ENCODE results near the gene KPNB1.

Gene KPNB1

GRCh38 chr17:47712330-47713023, 62.8 kb downstream of the KPNB1 start:
- peaks cover 37% of the 10 kb centered on the region for H3K36me3 Mint-ChIP-seq (ENCODE audit: low read depth)
- intact Hi-C loops (cut with micrococcal nuclease): no loop called here
- no peak overlapping the region for H3K4me3 Mint-ChIP-seq
- H3K27me3 Mint-ChIP-seq: peaks cover 41% of the 10 kb centered on the region
- no peak overlapping the region for H3K27ac Mint-ChIP-seq
- no peaks in the 10 kb centered on the region for H3K9me3 Mint-ChIP-seq
- H3K4me1 Mint-ChIP-seq (ENCODE audit: low read depth): peaks cover 11% of the 10 kb centered on the region

GRCh38 chr17:47713980-47714700, 64.4 kb downstream of the KPNB1 start:
- no peak overlapping the region for H3K27ac Mint-ChIP-seq
- H3K4me1 Mint-ChIP-seq (ENCODE audit: low read depth): peaks cover 14% of the 10 kb centered on the region
- H3K4me3 Mint-ChIP-seq: no peak overlapping the region
- intact Hi-C loops (cut with micrococcal nuclease): no loop called here
- peaks cover 57% of the 10 kb centered on the region for H3K27me3 Mint-ChIP-seq
- no peaks in the 10 kb centered on the region for H3K9me3 Mint-ChIP-seq
- H3K36me3 Mint-ChIP-seq (ENCODE audit: low read depth): peaks cover 29% of the 10 kb centered on the region

DNA sequence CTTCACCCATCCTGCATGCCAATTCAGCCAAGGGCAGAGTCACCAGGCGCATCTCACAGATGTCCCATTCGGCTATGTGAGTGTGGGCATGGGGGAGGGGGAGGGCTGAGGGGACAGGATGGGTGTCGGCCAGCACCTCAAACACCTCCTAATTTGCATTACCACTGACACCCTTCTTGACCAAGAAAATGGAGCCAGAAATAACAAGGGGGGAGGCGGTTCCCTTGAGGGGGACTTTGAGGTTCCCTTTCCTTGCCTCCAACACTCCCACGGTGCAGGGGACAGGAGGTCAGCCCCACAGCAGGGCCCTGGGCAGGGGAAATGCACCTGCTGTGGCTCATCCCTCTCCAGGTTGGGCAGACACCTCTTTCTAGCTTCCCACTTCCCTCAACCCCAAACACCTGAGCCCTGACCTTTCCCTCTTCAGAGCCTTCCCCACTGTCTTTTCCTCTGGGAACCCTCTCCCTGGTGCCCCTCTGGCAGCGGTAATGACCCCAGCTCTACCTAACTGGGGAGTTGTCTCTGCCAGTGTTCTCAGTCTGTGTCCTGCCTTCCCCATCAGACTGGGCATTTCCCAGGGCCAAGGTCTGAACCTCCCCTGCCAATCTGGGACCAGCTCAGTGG, 65.2 kb downstream of the KPNB1 start:
- Mint-ChIP-seq H3K4me1 (ENCODE audit: low read depth) (peaks cover 20% of the 10 kb centered on the region), H3K4me3 (no peak overlapping the region), H3K27ac (no peak overlapping the region), H3K9me3 (no peaks in the 10 kb centered on the region), H3K27me3 (peaks cover 65% of the 10 kb centered on the region), H3K36me3 (ENCODE audit: low read depth) (peaks cover 21% of the 10 kb centered on the region)
- intact Hi-C loops (cut with micrococcal nuclease): no loop called here

- Mint-ChIP-seq H3K36me3 (ENCODE audit: low read depth) (peaks cover 12% of the 10 kb centered on the region), H3K27ac (no peak overlapping the region), H3K4me3 (no peak overlapping the region), H3K27me3 (peaks cover 73% of the 10 kb centered on the region), H3K9me3 (no peaks in the 10 kb centered on the region), H3K4me1 (ENCODE audit: low read depth) (peaks cover 28% of the 10 kb centered on the region)
- intact Hi-C loops (cut with micrococcal nuclease): no loop called here
Observed at GRCh38 chr17:47715669-47716325, 66.1 kb downstream of the KPNB1 start.

- Mint-ChIP-seq H3K4me1 (ENCODE audit: low read depth) (peaks cover 33% of the 10 kb centered on the region), H3K27ac (no peak overlapping the region), H3K9me3 (no peaks in the 10 kb centered on the region), H3K4me3 (no peak overlapping the region), H3K36me3 (ENCODE audit: low read depth) (peaks cover 6% of the 10 kb centered on the region), H3K27me3 (peaks cover 78% of the 10 kb centered on the region)
- intact Hi-C loops (cut with micrococcal nuclease): no loop called here
Observed at GRCh38 chr17:47716375-47716774, 66.7 kb downstream of the KPNB1 start.

GRCh38 chr17:47717261-47717697, 67.6 kb downstream of the KPNB1 start:
- peaks cover 30% of the 10 kb centered on the region for H3K4me1 Mint-ChIP-seq (ENCODE audit: low read depth)
- no peak overlapping the region for H3K4me3 Mint-ChIP-seq
- no peak overlapping the region for H3K27ac Mint-ChIP-seq
- H3K9me3 Mint-ChIP-seq: no peaks in the 10 kb centered on the region
- H3K36me3 Mint-ChIP-seq (ENCODE audit: low read depth): no peaks in the 10 kb centered on the region
- H3K27me3 Mint-ChIP-seq: peaks cover 87% of the 10 kb centered on the region
- intact Hi-C loops (cut with micrococcal nuclease): no loop called here

GRCh38 chr17:47717979-47718621, 68.4 kb downstream of the KPNB1 start:
- H3K27ac Mint-ChIP-seq: no peak overlapping the region
- intact Hi-C loops (cut with micrococcal nuclease): no loop called here
- H3K27me3 Mint-ChIP-seq: peaks cover 87% of the 10 kb centered on the region
- no peak overlapping the region for H3K4me3 Mint-ChIP-seq
- H3K9me3 Mint-ChIP-seq: no peaks in the 10 kb centered on the region
- H3K36me3 Mint-ChIP-seq (ENCODE audit: low read depth): no peaks in the 10 kb centered on the region
- peaks cover 30% of the 10 kb centered on the region for H3K4me1 Mint-ChIP-seq (ENCODE audit: low read depth)

GRCh38 chr17:47718634-47719405, 69.1 kb downstream of the KPNB1 start:
- no peak overlapping the region for H3K4me3 Mint-ChIP-seq
- peaks cover 30% of the 10 kb centered on the region for H3K4me1 Mint-ChIP-seq (ENCODE audit: low read depth)
- no peaks in the 10 kb centered on the region for H3K9me3 Mint-ChIP-seq
- peaks cover 86% of the 10 kb centered on the region for H3K27me3 Mint-ChIP-seq
- no peaks in the 10 kb centered on the region for H3K36me3 Mint-ChIP-seq (ENCODE audit: low read depth)
- no peak overlapping the region for H3K27ac Mint-ChIP-seq
- intact Hi-C loops (cut with micrococcal nuclease): no loop called here

GRCh38 chr17:47719411-47720152, 69.9 kb downstream of the KPNB1 start:
- Mint-ChIP-seq H3K9me3 (no peaks in the 10 kb centered on the region), H3K4me3 (no peak overlapping the region), H3K27ac (no peak overlapping the region), H3K4me1 (ENCODE audit: low read depth) (peaks cover 30% of the 10 kb centered on the region), H3K27me3 (peaks cover 84% of the 10 kb centered on the region), H3K36me3 (ENCODE audit: low read depth) (no peaks in the 10 kb centered on the region)
- intact Hi-C loops (cut with micrococcal nuclease): no loop called here

GRCh38 chr17:47720196-47720595, 70.5 kb downstream of the KPNB1 start:
- peaks cover 86% of the 10 kb centered on the region for H3K27me3 Mint-ChIP-seq
- H3K4me1 Mint-ChIP-seq (ENCODE audit: low read depth): peaks cover 30% of the 10 kb centered on the region
- H3K36me3 Mint-ChIP-seq (ENCODE audit: low read depth): no peaks in the 10 kb centered on the region
- H3K9me3 Mint-ChIP-seq: no peaks in the 10 kb centered on the region
- no peak overlapping the region for H3K4me3 Mint-ChIP-seq
- H3K27ac Mint-ChIP-seq: no peak overlapping the region
- intact Hi-C loops (cut with micrococcal nuclease): no loop called here

DNA sequence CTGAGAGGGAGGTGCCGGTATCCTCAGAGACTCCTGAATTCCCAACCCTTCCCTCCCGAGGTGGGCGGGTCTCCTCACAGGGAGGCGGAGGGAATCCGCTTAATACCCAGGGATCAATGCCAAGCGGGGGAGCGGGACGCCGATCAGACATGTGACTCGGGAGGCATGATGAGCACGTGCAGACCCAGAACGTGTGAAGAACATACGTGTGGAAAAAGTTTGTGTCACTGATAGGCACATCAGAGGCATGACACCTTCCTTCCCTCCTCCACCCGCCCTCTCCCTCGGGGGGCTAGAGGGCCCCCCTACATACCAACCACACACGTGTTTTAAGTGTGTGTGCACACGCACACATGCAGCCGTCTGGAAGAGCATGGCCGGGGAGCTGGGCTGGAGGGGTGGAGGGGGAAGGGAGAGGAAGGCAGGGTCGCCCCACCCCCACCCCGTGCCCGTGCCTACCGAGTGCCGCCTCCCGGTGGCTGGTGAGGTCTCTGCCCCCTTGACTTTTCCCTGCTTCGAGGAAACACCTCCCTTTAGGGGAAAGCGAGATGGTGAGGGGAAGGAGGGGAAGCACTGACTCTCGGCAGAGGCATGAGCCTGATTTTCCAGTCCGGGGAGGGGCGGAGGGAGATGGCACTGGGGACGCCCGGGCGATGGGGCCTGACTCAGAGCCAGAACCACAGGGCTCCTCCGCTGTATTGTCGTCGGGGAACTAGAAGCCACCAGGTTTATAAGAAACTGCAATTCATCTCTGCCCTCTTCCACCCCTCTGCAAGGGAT, 71.2 kb downstream of the KPNB1 start:
- intact Hi-C loops (cut with micrococcal nuclease): no loop called here
- H3K27me3 Mint-ChIP-seq: peaks cover 85% of the 10 kb centered on the region

DNA sequence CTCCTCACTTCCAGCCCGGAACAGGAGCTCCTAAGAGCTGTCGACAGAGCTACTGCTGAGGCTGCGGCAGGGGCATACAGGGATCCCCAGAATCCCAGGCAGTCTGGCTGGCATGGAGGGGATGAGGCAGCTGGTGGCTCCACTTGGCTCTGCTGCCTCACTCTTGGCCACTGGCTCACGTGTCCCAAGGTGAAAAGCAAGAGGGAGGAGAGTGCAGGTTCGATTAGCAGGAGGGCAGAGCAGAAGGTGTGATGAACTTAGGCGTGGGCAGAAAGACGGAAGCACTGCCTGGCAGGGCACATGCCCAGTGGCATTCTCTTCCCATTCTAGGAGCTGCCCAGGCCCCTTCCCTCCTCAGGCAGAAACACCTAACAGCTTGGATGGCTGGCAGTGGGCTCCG, 72.0 kb downstream of the KPNB1 start:
- H3K9me3 Mint-ChIP-seq: no peaks in the 10 kb centered on the region
- H3K27me3 Mint-ChIP-seq: peaks cover 88% of the 10 kb centered on the region
- H3K36me3 Mint-ChIP-seq (ENCODE audit: low read depth): no peaks in the 10 kb centered on the region
- intact Hi-C loops (cut with micrococcal nuclease): no loop called here
- no peak overlapping the region for H3K4me3 Mint-ChIP-seq
- H3K27ac Mint-ChIP-seq: no peak overlapping the region
- peaks cover 30% of the 10 kb centered on the region for H3K4me1 Mint-ChIP-seq (ENCODE audit: low read depth)

More for the DNA sequence above, 71.2 kb downstream of the KPNB1 start:
- H3K4me3 Mint-ChIP-seq: no peak overlapping the region
- no peaks in the 10 kb centered on the region for H3K36me3 Mint-ChIP-seq (ENCODE audit: low read depth)
- H3K4me1 Mint-ChIP-seq (ENCODE audit: low read depth): peaks cover 30% of the 10 kb centered on the region
- H3K27ac Mint-ChIP-seq: no peak overlapping the region
- H3K9me3 Mint-ChIP-seq: no peaks in the 10 kb centered on the region

All from dendritic cell treated with granulocyte-macrophage colony-stimulating factor and Interleukin-4, amounts not matched to agents 40 ng/mL and 50 ng/mL, for 4 days (primary cell).